GM21529 (cell line): ENCODE measurements around the gene MYCBPAP.

Experiments used
- ATAC-seq: cut with Tn5 transposase; IDR thresholded peaks from one replicate; pipeline ENCODE4 v1.9.1; 2021; ENCODE audit not compliant: unreplicated experiment

Gene MYCBPAP

GRCh38 chr17:50507871-50508572 lies at the start of gene MYCBPAP:
TSS of gene MYCBPAP (plus strand) at chr17:50508439. CDS start at chr17:50508675, 236 bp downstream.
- no peak for ATAC-seq

- no peak for ATAC-seq
Observed at GRCh38 chr17:50458701-50459676, 49.2 kb upstream of the MYCBPAP start.

GRCh38 chr17:50459756-50460155 lies 48.5 kb upstream of the MYCBPAP start:
- no peak for ATAC-seq

- ATAC-seq: no peak
Observed at GRCh38 chr17:50460831-50461526, 47.3 kb upstream of the MYCBPAP start.

GRCh38 chr17:50461550-50462132 lies 46.6 kb upstream of the MYCBPAP start:
- no peak for ATAC-seq

GRCh38 chr17:50462446-50462845 lies 45.8 kb upstream of the MYCBPAP start:
- ATAC-seq: no peak

- ATAC-seq: no peak
Observed at GRCh38 chr17:50464121-50464520, 44.1 kb upstream of the MYCBPAP start.

- no peak for ATAC-seq
Observed at GRCh38 chr17:50464736-50465135, 43.5 kb upstream of the MYCBPAP start.

- ATAC-seq: no peak
Observed at GRCh38 chr17:50465171-50465570, 43.1 kb upstream of the MYCBPAP start.

GRCh38 chr17:50465635-50466034 lies 42.6 kb upstream of the MYCBPAP start:
- ATAC-seq: no peak

- ATAC-seq: no peak
Observed at GRCh38 chr17:50466371-50467113, 41.7 kb upstream of the MYCBPAP start.

- no peak for ATAC-seq
Observed at GRCh38 chr17:50467114-50467854, 41.0 kb upstream of the MYCBPAP start.

GRCh38 chr17:50467855-50468303 lies 40.4 kb upstream of the MYCBPAP start:
- no peak for ATAC-seq

- no peak for ATAC-seq
Observed at GRCh38 chr17:50468304-50469207, 39.7 kb upstream of the MYCBPAP start, which contains the start of gene CHAD. TSS of gene CHAD (minus strand) at chr17:50468880. CDS start at chr17:50468813, 67 bp downstream.

- ATAC-seq: no peak
Observed at GRCh38 chr17:50469208-50469605, 39.0 kb upstream of the MYCBPAP start.

GRCh38 chr17:50469671-50470305 lies 38.5 kb upstream of the MYCBPAP start:
- ATAC-seq: no peak

GRCh38 chr17:50470426-50470825 lies 37.8 kb upstream of the MYCBPAP start:
- ATAC-seq: no peak
